PC-3 (cell line): ENCODE data around the gene BAIAP2L2. TPM values are rescaled to one million over a fixed set of nuclear protein-coding genes. Genes with fewer than 3 reads are reported as not detected.
"Not testable (repeated sequence)": the region's sequence is repeated elsewhere in the genome, so short reads cannot be mapped to it uniquely, and the experiment has no call there.

Experiments used
- ATAC-seq: fragments of 200-7000 bp; cut with Tn5 transposase; 2 replicates; pipeline ENCODE4 v1.9.1; 2020; ENCODE audit warnings: mild to moderate bottlenecking, moderate library complexity
- BruUV-seq: library from RNA; stranded (reverse); fragments of 400-500 nt; replicated peaks from 2 replicates; lab custom pipeline; 2021; lab: Mats Ljungman, UMichigan
- CTCF ChIA-PET: fragments of 300-600 bp; sonication (Branson Sonifier 250); formaldehyde crosslinking; loops from one replicate; lab custom pipeline; 2022; ENCODE audit warnings: antibody characterized with exemption; lab: Charles Lee
- POLR2A ChIA-PET: fragments of 300-600 bp; sonication (Branson Sonifier 250); formaldehyde crosslinking; loops from one replicate; lab custom pipeline; 2022; ENCODE audit warnings: antibody characterized with exemption; ENCODE audit not compliant: unreplicated experiment; lab: Charles Lee
- DNase-seq: peaks from one replicate; pipeline ENCODE4 v3.0.0-alpha.2; 2015
- H2AFZ ChIP-seq: fragments of 300-600 bp; sonication (generic); 2 replicates; pipeline ENCODE4 v1.6.0; 2016; ENCODE audit warnings: antibody characterized with exemption, low read length
- H3F3A ChIP-seq: fragments of 300-600 bp; sonication (generic); one replicate; pipeline ENCODE4 v1.6.0; 2017; ENCODE audit warnings: antibody characterized with exemption, low read length, control low read depth, mild to moderate bottlenecking; ENCODE audit not compliant: unreplicated experiment
- H3K27ac ChIP-seq: fragments of 300-600 bp; sonication (generic); 2 replicates; pipeline ENCODE4 v1.5.1; 2016; ENCODE audit warnings: mild to moderate bottlenecking, low read length
- H3K27me3 ChIP-seq: fragments of 300-600 bp; sonication (generic); 2 replicates; pipeline ENCODE4 v1.6.1; 2016; ENCODE audit warnings: low read length, mixed read lengths
- H3K36me3 ChIP-seq: fragments of 300-600 bp; sonication (generic); 2 replicates; pipeline ENCODE4 v1.6.1; 2016; ENCODE audit warnings: low read depth, mixed run types, low read length, mixed read lengths
- H3K4me1 ChIP-seq: fragments of 300-600 bp; sonication (generic); 2 replicates; pipeline ENCODE4 v1.5.1; 2016; ENCODE audit warnings: low read length; ENCODE audit not compliant: insufficient read depth
- H3K4me2 ChIP-seq: fragments of 300-600 bp; sonication (generic); 2 replicates; pipeline ENCODE4 v1.6.0; 2016; ENCODE audit warnings: low read length
- H3K4me3 ChIP-seq: fragments of 300-600 bp; sonication (generic); 2 replicates; pipeline ENCODE4 v1.5.1; 2016; ENCODE audit warnings: mild to moderate bottlenecking, low read length, mixed read lengths
- H3K79me2 ChIP-seq: fragments of 300-600 bp; sonication (generic); 2 replicates; pipeline ENCODE4 v1.6.1; 2017; ENCODE audit warnings: low read length, mixed read lengths
- H3K9ac ChIP-seq: fragments of 300-600 bp; sonication (generic); 2 replicates; pipeline ENCODE4 v1.6.0; 2016; ENCODE audit warnings: mild to moderate bottlenecking, low read length
- H3K9me2 ChIP-seq: fragments of 300-600 bp; sonication (generic); replicated peaks from 2 replicates; pipeline ENCODE4 v1.6.1; 2016; ENCODE audit warnings: mixed run types, low read length, mixed read lengths
- H3K9me3 ChIP-seq: fragments of 300-600 bp; sonication (generic); 2 replicates; pipeline ENCODE4 v1.6.1; 2016; ENCODE audit warnings: low read length, mixed read lengths
- H4K20me1 ChIP-seq: fragments of 300-600 bp; sonication (generic); 2 replicates; pipeline ENCODE4 v1.6.1; 2016; ENCODE audit warnings: low read length, mixed read lengths
- EZH2 ChIP-seq: fragments of 300-600 bp; sonication (generic); IDR thresholded peaks from one replicate; pipeline ENCODE4 v1.6.1; 2017; ENCODE audit warnings: antibody characterized with exemption, mild to moderate bottlenecking, low read length; ENCODE audit not compliant: unreplicated experiment
- EZH2phosphoT487 ChIP-seq: fragments of 300-600 bp; sonication (generic); IDR thresholded peaks from 2 replicates; pipeline ENCODE4 v1.6.1; 2018; ENCODE audit warnings: mild to moderate bottlenecking, antibody characterized with exemption, low read length, borderline replicate concordance
- intact Hi-C: fragments of 100-400 bp; cut with micrococcal nuclease; formaldehyde crosslinking; loops from 2 replicates; pipeline ENCODE4 v1.9.0; 2023
- total RNA-seq: library from RNA; depleted of rRNA; stranded (reverse); fragments of >200 nt; gene quantifications from 2 replicates; pipeline ENCODE4 v1.2.3, GENCODE V29; 2014
- TF ChIP-seq, protein P1 (sequence below): fragments of 300-600 bp; sonication (generic); conservative IDR thresholded peaks from 2 replicates; pipeline ENCODE4 v1.5.1; 2017; ENCODE audit warnings: antibody characterized with exemption, low read depth, mild to moderate bottlenecking, low read length

The BAIAP2L2 gene
- total RNA-seq, 1 experiment from 2014 or later, result 0.80 TPM

DNA sequence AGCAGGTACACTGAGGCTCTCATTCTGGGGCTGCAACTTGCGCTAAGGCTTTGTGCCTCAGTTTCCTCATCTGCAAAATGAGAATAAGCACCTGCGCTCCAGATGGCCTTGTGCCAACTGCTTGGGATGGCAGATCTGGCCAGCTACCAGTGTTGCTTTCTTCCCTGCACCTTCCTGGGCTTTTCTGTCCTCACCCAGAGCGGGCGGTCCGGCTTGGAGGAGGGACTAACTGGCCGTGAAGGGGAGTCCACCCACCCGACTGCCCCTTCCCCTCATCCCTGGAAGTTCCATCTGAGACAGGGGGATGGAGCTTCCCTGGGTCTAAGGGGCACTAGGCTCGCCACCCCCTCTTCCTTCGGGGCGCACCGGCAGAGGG is 30.0 kb downstream of the BAIAP2L2 start:
- H3K9me3 ChIP-seq, result no peaks in the 10 kb centered on the region
- H3K4me1 ChIP-seq, result no peaks in the 10 kb centered on the region
- no TSS peak for BruUV-seq
- no peak for TF ChIP-seq EZH2
- TF ChIP-seq, protein P1, sequence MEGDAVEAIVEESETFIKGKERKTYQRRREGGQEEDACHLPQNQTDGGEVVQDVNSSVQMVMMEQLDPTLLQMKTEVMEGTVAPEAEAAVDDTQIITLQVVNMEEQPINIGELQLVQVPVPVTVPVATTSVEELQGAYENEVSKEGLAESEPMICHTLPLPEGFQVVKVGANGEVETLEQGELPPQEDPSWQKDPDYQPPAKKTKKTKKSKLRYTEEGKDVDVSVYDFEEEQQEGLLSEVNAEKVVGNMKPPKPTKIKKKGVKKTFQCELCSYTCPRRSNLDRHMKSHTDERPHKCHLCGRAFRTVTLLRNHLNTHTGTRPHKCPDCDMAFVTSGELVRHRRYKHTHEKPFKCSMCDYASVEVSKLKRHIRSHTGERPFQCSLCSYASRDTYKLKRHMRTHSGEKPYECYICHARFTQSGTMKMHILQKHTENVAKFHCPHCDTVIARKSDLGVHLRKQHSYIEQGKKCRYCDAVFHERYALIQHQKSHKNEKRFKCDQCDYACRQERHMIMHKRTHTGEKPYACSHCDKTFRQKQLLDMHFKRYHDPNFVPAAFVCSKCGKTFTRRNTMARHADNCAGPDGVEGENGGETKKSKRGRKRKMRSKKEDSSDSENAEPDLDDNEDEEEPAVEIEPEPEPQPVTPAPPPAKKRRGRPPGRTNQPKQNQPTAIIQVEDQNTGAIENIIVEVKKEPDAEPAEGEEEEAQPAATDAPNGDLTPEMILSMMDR, result no peak
- no peak for TF ChIP-seq EZH2phosphoT487
- intact Hi-C loops, result no loop called here
- CTCF ChIA-PET, result no interaction called here
- no peak overlapping the region for H3K27ac ChIP-seq
- no peaks in the 10 kb centered on the region for H3F3A ChIP-seq
- H3K79me2 ChIP-seq, result no peaks in the 10 kb centered on the region
- no peak overlapping the region for H3K4me3 ChIP-seq
- H3K9me2 ChIP-seq, result no peaks in the 10 kb centered on the region
- H2AFZ ChIP-seq, result no peak overlapping the region
- ATAC-seq, result no peak
- no peak overlapping the region for H3K9ac ChIP-seq
- H3K27me3 ChIP-seq, result no peaks in the 10 kb centered on the region
- no peak overlapping the region for H3K4me2 ChIP-seq
- no peaks in the 10 kb centered on the region for H3K36me3 ChIP-seq
- no peak for DNase-seq
- no peaks in the 10 kb centered on the region for H4K20me1 ChIP-seq
- POLR2A ChIA-PET, result no interaction called here

DNA sequence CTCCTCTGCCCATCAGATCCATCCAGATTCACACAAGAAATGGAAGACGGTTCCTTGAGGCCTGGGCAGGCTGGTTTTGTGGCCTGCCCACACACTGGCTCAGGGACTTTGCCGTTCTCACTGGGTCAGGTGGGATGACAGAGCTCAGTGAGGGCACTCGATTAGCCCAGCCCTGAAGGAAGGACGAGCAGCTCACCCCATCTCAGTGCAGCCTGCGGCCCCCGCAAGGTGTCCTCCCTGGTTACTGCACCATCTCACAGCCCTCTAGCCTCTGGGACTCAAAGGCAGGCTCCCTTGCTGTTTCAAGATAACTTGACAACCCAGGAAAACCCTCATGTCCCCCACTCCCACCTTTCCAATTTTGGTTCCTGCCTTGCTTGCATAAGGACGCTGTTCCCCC is 30.7 kb downstream of the BAIAP2L2 start:
- ATAC-seq, result no peak
- Histone ChIP-seq H3F3A (no peaks in the 10 kb centered on the region), H3K79me2 (no peaks in the 10 kb centered on the region), H3K27me3 (no peaks in the 10 kb centered on the region), H3K4me3 (no peak overlapping the region), H2AFZ (no peak overlapping the region), H3K36me3 (no peaks in the 10 kb centered on the region), H3K9me2 (no peaks in the 10 kb centered on the region), H3K4me1 (no peaks in the 10 kb centered on the region), H3K9me3 (no peaks in the 10 kb centered on the region), H3K27ac (no peak overlapping the region), H4K20me1 (no peaks in the 10 kb centered on the region), H3K4me2 (no peak overlapping the region), H3K9ac (no peak overlapping the region)
- intact Hi-C loops, result no loop called here
- DNase-seq, result no peak
- BruUV-seq, result no TSS peak
- CTCF ChIA-PET, result no interaction called here
- POLR2A ChIA-PET, result no interaction called here
- TF ChIP-seq, protein P1, result no peak
- no peak for TF ChIP-seq EZH2
- TF ChIP-seq EZH2phosphoT487, result no peak

DNA sequence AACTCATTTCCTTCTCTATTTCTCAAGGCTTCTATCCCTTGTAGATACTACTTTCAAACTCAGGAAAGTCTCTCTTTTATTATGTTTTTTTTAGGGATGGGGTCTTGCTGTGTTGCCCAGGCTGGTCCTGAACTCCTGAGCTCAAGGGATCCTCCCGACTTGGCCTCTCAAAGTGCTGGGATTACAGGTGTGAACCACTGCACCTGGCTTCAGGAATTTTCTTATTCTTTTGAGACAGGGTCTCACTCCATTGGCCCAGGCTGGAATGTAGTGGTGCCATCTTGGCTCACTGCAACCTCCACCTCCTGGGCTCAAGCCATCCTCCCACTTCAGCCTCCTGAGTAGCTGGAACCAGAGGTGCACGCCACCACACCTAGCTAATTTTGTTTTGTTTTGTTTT is 31.3 kb downstream of the BAIAP2L2 start:
- H3K36me3 ChIP-seq, BruUV-seq, H4K20me1 ChIP-seq, intact Hi-C loops, H3K4me2 ChIP-seq, H3K9me3 ChIP-seq, CTCF ChIA-PET, H3K9me2 ChIP-seq, ATAC-seq, H3K4me1 ChIP-seq, H3K79me2 ChIP-seq, H3K27me3 ChIP-seq, POLR2A ChIA-PET, DNase-seq, H3K4me3 ChIP-seq, H3K9ac ChIP-seq, H2AFZ ChIP-seq, H3K27ac ChIP-seq, H3F3A ChIP-seq: not testable (repeated sequence)
